Tibial nerve (tissue), 4 donors: ENCODE results near the gene BCKDHB. TPM values are rescaled to one million over a fixed set of nuclear protein-coding genes. Genes with fewer than 3 reads are reported as not detected.

Source experiments
- DNase-seq, 2 donors: peaks; one replicate each; pipeline ENCODE4 v3.0.0-alpha.2; 2019; ENCODE audit warnings: low spot score in 2 of 2
- H3K27ac ChIP-seq, 4 donors: fragments of 200-600 bp; sonication (generic) in 3 of 4; one replicate each; pipeline ENCODE4 v1.5.1; 2017 to 2019; ENCODE audit warnings: mild to moderate bottlenecking in 1 of 4
- H3K27me3 ChIP-seq, 2 donors: fragments of 200-600 bp; sonication (generic) in 1 of 2; one replicate each; pipeline versions ENCODE4 v1.5.1 to v1.6.0; 2017 to 2019
- H3K36me3 ChIP-seq, 3 donors: fragments of 200-600 bp; sonication (generic); one replicate each; pipeline ENCODE4 v1.5.1; 2018 to 2019
- H3K4me1 ChIP-seq, 4 donors: fragments of 200-600 bp; sonication (generic) in 3 of 4; one replicate each; pipeline ENCODE4 v1.5.1; 2017 to 2019
- H3K4me3 ChIP-seq, 4 donors: fragments of 200-600 bp; sonication (generic) in 3 of 4; one replicate each; pipeline ENCODE4 v1.5.1; 2017 to 2019; ENCODE audit warnings: mild to moderate bottlenecking in 1 of 4, moderate library complexity in 1 of 4
- H3K9me3 ChIP-seq, 4 donors: fragments of 200-600 bp; sonication (generic) in 3 of 4; one replicate each; pipeline ENCODE4 v1.5.1; 2017 to 2019
- CTCF ChIP-seq, 5 experiments: fragments of 200-600 bp in 3 of 5; fragments of 450-650 bp in 2 of 5; sonication (generic) in 3 of 5; IDR thresholded peaks; one replicate each; pipeline ENCODE4 v1.5.1; 2016 to 2019; ENCODE audit warnings: antibody characterized with exemption in 5 of 5, mild to moderate bottlenecking in 3 of 5, moderate library complexity in 2 of 5
- EP300 ChIP-seq, 2 donors: sonication (generic); formaldehyde crosslinking; IDR thresholded peaks; one replicate each; pipeline ENCODE4 v1.6.1; 2017; ENCODE audit warnings: antibody characterized with exemption in 2 of 2, mild to moderate bottlenecking in 1 of 2
- POLR2A ChIP-seq, 2 donors: fragments of 450-650 bp; IDR thresholded peaks; one replicate each; pipeline ENCODE4 v1.6.1; 2017; ENCODE audit warnings: antibody characterized with exemption in 2 of 2, mild to moderate bottlenecking in 2 of 2, moderate library complexity in 2 of 2
- WGBS, 2 donors: methylation state at CpG; one replicate each; pipeline ENCODE4 v1.1.5; 2018; 5-methylcytosine and 5-hydroxymethylcytosine counted together
- total RNA-seq, 4 donors: library from RNA; depleted of rRNA; stranded (reverse); fragments of >200 nt; gene quantifications; one replicate each; pipeline ENCODE4 v1.1.0, GENCODE V29; 2016

BCKDHB gene
- total RNA-seq, 4 donors from 2014 or later: 13.5 to 28.7 (median 23.4) TPM

GRCh38 chr6:80226699-80227098 lies 120.2 kb downstream of the BCKDHB start:
- WGBS, 2 donors: 90 to 93% methylated on average over 5 of the region's 5 CpGs
- DNase-seq: no peak

GRCh38 chr6:80227545-80228105 lies 121.2 kb downstream of the BCKDHB start:
- DNase-seq: no peak
- Histone ChIP-seq H3K27me3 (no peaks in the 10 kb centered on the region), H3K27ac (no peak overlapping the region), H3K4me1 (peaks cover 0 to 7% (median 0%) of the 10 kb centered on the region in 4 donors), H3K36me3 (no peaks in the 10 kb centered on the region), H3K4me3 (no peak overlapping the region), H3K9me3 (no peaks in the 10 kb centered on the region)
- 73 to 75% methylated on average over 2 of the region's 2 CpGs for WGBS, 2 donors
- TF ChIP-seq EP300 (IDR thresholded peaks at IDR 0.05): no peak
- no peak for TF ChIP-seq POLR2A (IDR thresholded peaks at IDR 0.05)
- TF ChIP-seq CTCF (IDR thresholded peaks at IDR 0.05): no peak

More at GRCh38 chr6:80226699-80227098, 120.2 kb downstream of the BCKDHB start:
- Histone ChIP-seq H3K9me3 (no peaks in the 10 kb centered on the region), H3K4me3 (no peak overlapping the region), H3K27me3 (no peaks in the 10 kb centered on the region), H3K4me1 (peaks cover 0 to 7% (median 0%) of the 10 kb centered on the region in 4 donors), H3K36me3 (no peaks in the 10 kb centered on the region), H3K27ac (no peak overlapping the region)
- no peak for TF ChIP-seq POLR2A (IDR thresholded peaks at IDR 0.05)
- no peak for TF ChIP-seq EP300 (IDR thresholded peaks at IDR 0.05)
- TF ChIP-seq CTCF (IDR thresholded peaks at IDR 0.05): no peak

GRCh38 chr6:80233262-80233661 lies 126.8 kb downstream of the BCKDHB start:
- no peak for TF ChIP-seq EP300 (IDR thresholded peaks at IDR 0.05)
- no peak for TF ChIP-seq POLR2A (IDR thresholded peaks at IDR 0.05)
- no peak for TF ChIP-seq CTCF (IDR thresholded peaks at IDR 0.05)
- 92 to 94% methylated on average over 1 of the region's 1 CpG for WGBS, 2 donors
- H3K36me3 ChIP-seq: no peaks in the 10 kb centered on the region

GRCh38 chr6:80233958-80234357 lies 127.5 kb downstream of the BCKDHB start:
- Histone ChIP-seq H3K27ac (no peak overlapping the region), H3K27me3 (no peaks in the 10 kb centered on the region), H3K4me1 (no peaks in the 10 kb centered on the region), H3K9me3 (no peaks in the 10 kb centered on the region), H3K36me3 (no peaks in the 10 kb centered on the region), H3K4me3 (no peak overlapping the region)
- no peak for DNase-seq
- TF ChIP-seq CTCF (IDR thresholded peaks at IDR 0.05) (no peak), POLR2A (IDR thresholded peaks at IDR 0.05) (no peak), EP300 (IDR thresholded peaks at IDR 0.05) (no peak)
- WGBS, 2 donors: 89 to 90% methylated on average over 5 of the region's 5 CpGs

More at GRCh38 chr6:80233262-80233661, 126.8 kb downstream of the BCKDHB start:
- H3K27me3 ChIP-seq: no peaks in the 10 kb centered on the region
- H3K4me1 ChIP-seq: no peaks in the 10 kb centered on the region
- H3K4me3 ChIP-seq: no peak overlapping the region
- no peak overlapping the region for H3K27ac ChIP-seq
- no peaks in the 10 kb centered on the region for H3K9me3 ChIP-seq
- no peak for DNase-seq

- no peak overlapping the region for H3K27ac ChIP-seq
- DNase-seq: no peak
- no peaks in the 10 kb centered on the region for H3K9me3 ChIP-seq
- H3K36me3 ChIP-seq: no peaks in the 10 kb centered on the region
- 69 to 74% methylated on average over 2 of the region's 2 CpGs for WGBS, 2 donors
- H3K4me1 ChIP-seq: no peaks in the 10 kb centered on the region
- no peak overlapping the region for H3K4me3 ChIP-seq
- TF ChIP-seq POLR2A (IDR thresholded peaks at IDR 0.05) (no peak), CTCF (IDR thresholded peaks at IDR 0.05) (no peak), EP300 (IDR thresholded peaks at IDR 0.05) (no peak)
- no peaks in the 10 kb centered on the region for H3K27me3 ChIP-seq
Observed at GRCh38 chr6:80234401-80234800, 127.9 kb downstream of the BCKDHB start.
